Measurements from ENCODE around the gene IL4.

Gene IL4

GRCh38 chr5:132648355-132648754, 25.4 kb upstream of the IL4 start:
- TF ChIP-seq CTCF (IDR thresholded peaks at IDR 0.05; ENCODE audit: low read depth, low read length, missing control alignments): no peak
- H3K4me3 ChIP-seq (ENCODE audit: low read depth, low read length): no peak overlapping the region
- DNase-seq (ENCODE audit: low read depth): no peak

GRCh38 chr5:132651838-132652469, 21.8 kb upstream of the IL4 start:
- no peak for TF ChIP-seq CTCF (IDR thresholded peaks at IDR 0.05; ENCODE audit: low read depth, low read length, missing control alignments)
- H3K4me3 ChIP-seq (ENCODE audit: low read depth, low read length): no peak overlapping the region
- DNase-seq (ENCODE audit: low read depth): no peak

GRCh38 chr5:132653716-132654115, 20.1 kb upstream of the IL4 start:
- no peak for TF ChIP-seq CTCF (IDR thresholded peaks at IDR 0.05; ENCODE audit: low read depth, low read length, missing control alignments)
- DNase-seq (ENCODE audit: low read depth): no peak
- H3K4me3 ChIP-seq (ENCODE audit: low read depth, low read length): no peak overlapping the region

- no peak overlapping the region for H3K4me3 ChIP-seq (ENCODE audit: low read depth, low read length)
- TF ChIP-seq CTCF (IDR thresholded peaks at IDR 0.05; ENCODE audit: low read depth, low read length, missing control alignments): no peak
These were observed 17.7 kb upstream of the IL4 start for GRCh38 chr5:132655821-132656773.

GRCh38 chr5:132656774-132657355, 16.9 kb upstream of the IL4 start:
- DNase-seq (ENCODE audit: low read depth): no peak
- no peak overlapping the region for H3K4me3 ChIP-seq (ENCODE audit: low read depth, low read length)
- no peak for TF ChIP-seq CTCF (IDR thresholded peaks at IDR 0.05; ENCODE audit: low read depth, low read length, missing control alignments)

More at GRCh38 chr5:132655821-132656773, 17.7 kb upstream of the IL4 start:
- no peak for DNase-seq (ENCODE audit: low read depth)

- no peak for TF ChIP-seq CTCF (IDR thresholded peaks at IDR 0.05; ENCODE audit: low read depth, low read length, missing control alignments)
- H3K4me3 ChIP-seq (ENCODE audit: low read depth, low read length): no peak within 1 kb of the TSS
- no peak for DNase-seq (ENCODE audit: low read depth)
These were observed 16.0 kb upstream of the IL4 start, which contains the start of gene IL13 for GRCh38 chr5:132657676-132658380. Gene IL13 (plus strand): TSS chr5:132658173. CDS start chr5:132658187, 14 bp downstream.
